ENCODE results near the gene NOLC1.

The NOLC1 gene

DNA sequence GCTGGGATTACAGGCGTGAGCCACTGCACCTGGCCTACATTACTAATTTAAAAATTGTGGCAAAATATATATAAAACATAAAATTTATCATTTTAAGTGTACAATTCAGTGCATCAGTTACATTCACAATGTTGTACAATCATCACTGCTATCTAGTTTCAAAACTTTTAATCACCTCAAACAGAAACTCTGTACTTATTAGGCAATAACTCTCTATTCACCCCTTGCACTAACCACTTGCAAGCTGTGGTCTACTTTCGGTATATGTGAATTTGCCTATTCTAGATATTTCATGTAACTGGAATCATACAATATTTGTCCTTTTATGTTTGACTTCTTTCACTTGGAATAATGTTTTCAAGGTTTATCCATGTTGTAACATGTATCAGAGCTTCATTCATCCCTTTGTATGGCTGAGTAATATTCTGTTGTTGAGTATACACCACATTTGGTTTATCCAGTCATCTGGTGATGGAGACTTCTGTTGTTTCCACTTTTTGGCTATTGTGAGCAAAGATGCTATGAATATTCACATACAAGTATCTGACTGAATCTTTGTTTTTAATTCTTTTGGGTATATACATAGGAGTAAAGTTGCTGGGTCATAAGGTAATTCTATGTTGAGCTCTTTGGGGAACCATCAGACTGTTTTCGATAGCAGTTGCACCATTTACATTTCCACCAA is 59.6 kb downstream of the NOLC1 start:
- no peaks in the 10 kb centered on the region for H3K36me3 ChIP-seq

More for the DNA sequence above, 59.6 kb downstream of the NOLC1 start:
- TF ChIP-seq, protein P1, sequence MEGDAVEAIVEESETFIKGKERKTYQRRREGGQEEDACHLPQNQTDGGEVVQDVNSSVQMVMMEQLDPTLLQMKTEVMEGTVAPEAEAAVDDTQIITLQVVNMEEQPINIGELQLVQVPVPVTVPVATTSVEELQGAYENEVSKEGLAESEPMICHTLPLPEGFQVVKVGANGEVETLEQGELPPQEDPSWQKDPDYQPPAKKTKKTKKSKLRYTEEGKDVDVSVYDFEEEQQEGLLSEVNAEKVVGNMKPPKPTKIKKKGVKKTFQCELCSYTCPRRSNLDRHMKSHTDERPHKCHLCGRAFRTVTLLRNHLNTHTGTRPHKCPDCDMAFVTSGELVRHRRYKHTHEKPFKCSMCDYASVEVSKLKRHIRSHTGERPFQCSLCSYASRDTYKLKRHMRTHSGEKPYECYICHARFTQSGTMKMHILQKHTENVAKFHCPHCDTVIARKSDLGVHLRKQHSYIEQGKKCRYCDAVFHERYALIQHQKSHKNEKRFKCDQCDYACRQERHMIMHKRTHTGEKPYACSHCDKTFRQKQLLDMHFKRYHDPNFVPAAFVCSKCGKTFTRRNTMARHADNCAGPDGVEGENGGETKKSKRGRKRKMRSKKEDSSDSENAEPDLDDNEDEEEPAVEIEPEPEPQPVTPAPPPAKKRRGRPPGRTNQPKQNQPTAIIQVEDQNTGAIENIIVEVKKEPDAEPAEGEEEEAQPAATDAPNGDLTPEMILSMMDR (IDR thresholded peaks at IDR 0.05): no peak
- no peak overlapping the region for H3K4me3 ChIP-seq (ENCODE audit: low read depth in 1 of 2, low read length in 1 of 2)
- H3K4me1 ChIP-seq (ENCODE audit: control insufficient read depth in 1 of 2, insufficient read depth in 1 of 2, low read depth in 1 of 2, low read length in 1 of 2): no peaks in the 10 kb centered on the region
- H3K27me3 ChIP-seq: no peaks in the 10 kb centered on the region
- no peak overlapping the region for H3K27ac ChIP-seq
- H3K9me3 ChIP-seq: no peaks in the 10 kb centered on the region
